Measurements from ENCODE around the gene RAB20. TPM values are rescaled to one million over a fixed set of nuclear protein-coding genes. Genes with fewer than 3 reads are reported as not detected.

Gene RAB20
- polyA plus RNA-seq, 1 donor (not counting 4 experiments of a cell fraction or from before 2014, with no cell fraction given), result 4.3 TPM

- peaks cover 18% of the 10 kb centered on the region for H3K4me1 ChIP-seq (ENCODE audit: control insufficient read depth, extremely low read depth, insufficient read depth, low read length)
- dilution Hi-C loops (cut with MboI; ENCODE audit: extremely low pct_ligation_motif_present, low sequenced_read_pairs), result no loop called here
- no peaks in the 10 kb centered on the region for H3K9me3 ChIP-seq (ENCODE audit: control insufficient read depth, low read depth, low read length)
- no peak overlapping the region for H3K27ac ChIP-seq (ENCODE audit: control insufficient read depth, insufficient read depth, low read length)
- H3K9me1 ChIP-seq (ENCODE audit: control insufficient read depth, extremely low read depth, insufficient read depth, low read length), result no peaks in the 10 kb centered on the region
- no peaks in the 10 kb centered on the region for H3K27me3 ChIP-seq (ENCODE audit: control insufficient read depth, extremely low read depth, insufficient read depth, low read length)
- H3K79me2 ChIP-seq (ENCODE audit: control insufficient read depth, insufficient read depth, low read length), result no peaks in the 10 kb centered on the region
- H2AFZ ChIP-seq (ENCODE audit: control insufficient read depth, low read length), result no peak overlapping the region
- no peak for FAIRE-seq
- no peak overlapping the region for H3K4me3 ChIP-seq (ENCODE audit: control insufficient read depth in 2 of 3, extremely low read depth in 1 of 3, insufficient read depth in 2 of 3, low read depth in 1 of 3, low read length in 3 of 3)
- no peaks in the 10 kb centered on the region for H4K20me1 ChIP-seq (ENCODE audit: control insufficient read depth, extremely low read depth, insufficient read depth, low read length)
- no peak overlapping the region for H3K9ac ChIP-seq (ENCODE audit: control insufficient read depth, extremely low read depth, insufficient read depth, low read length)
- no peak for TF ChIP-seq EZH2 (IDR thresholded peaks at IDR 0.05; ENCODE audit: low read length)
- no peak for TF ChIP-seq CTCF (optimal IDR thresholded peaks at IDR 0.05 in 1 of 3, IDR thresholded peaks at IDR 0.05 in 1 of 3, conservative IDR thresholded peaks at IDR 0.05 in 1 of 3; ENCODE audit: extremely low read depth in 1 of 3, insufficient read depth in 2 of 3, low read length in 3 of 3)
- no peak for DNase-seq (ENCODE audit: low read depth, low spot score)
- H3K4me2 ChIP-seq (ENCODE audit: control insufficient read depth, extremely low read depth, insufficient read depth, low read depth, low read length), result no peak overlapping the region
- peaks cover 12 to 42% of the 10 kb centered on the region in 2 experiments for H3K36me3 ChIP-seq (ENCODE audit: control insufficient read depth in 2 of 2, extremely low read depth in 1 of 2, insufficient read depth in 2 of 2, low read length in 2 of 2)
Measured at GRCh38 chr13:110503037-110503901, 58.3 kb downstream of the RAB20 start.

DNA sequence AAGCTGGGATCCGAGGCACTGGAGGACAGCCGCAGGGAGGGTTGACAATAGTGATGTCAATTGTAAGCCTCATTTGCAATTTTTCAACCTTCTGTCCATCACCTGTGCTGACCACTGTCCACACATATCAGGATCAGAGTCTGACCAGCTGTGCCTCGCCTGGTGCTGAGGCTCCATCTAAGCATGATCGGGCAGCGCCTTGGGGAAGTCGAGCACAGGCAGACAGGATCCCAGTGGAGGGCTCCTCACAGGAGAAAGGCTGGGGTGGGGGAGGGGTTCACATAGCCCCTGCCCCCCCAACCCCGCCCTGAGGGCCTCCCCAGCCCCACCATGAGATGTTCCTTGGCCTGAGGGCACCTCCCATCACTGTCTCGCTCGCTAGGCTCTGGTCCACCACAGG, 60.3 kb downstream of the RAB20 start:
- DNase-seq (ENCODE audit: low read depth, low spot score), result no peak
- no peak overlapping the region for H2AFZ ChIP-seq (ENCODE audit: control insufficient read depth, low read length)
- no peak overlapping the region for H3K4me2 ChIP-seq (ENCODE audit: control insufficient read depth, extremely low read depth, insufficient read depth, low read depth, low read length)
- no peaks in the 10 kb centered on the region for H3K9me3 ChIP-seq (ENCODE audit: control insufficient read depth, low read depth, low read length)
- H3K4me3 ChIP-seq (ENCODE audit: control insufficient read depth in 2 of 3, extremely low read depth in 1 of 3, insufficient read depth in 2 of 3, low read depth in 1 of 3, low read length in 3 of 3), result no peak overlapping the region
- peaks cover 14 to 41% of the 10 kb centered on the region in 2 experiments for H3K36me3 ChIP-seq (ENCODE audit: control insufficient read depth in 2 of 2, extremely low read depth in 1 of 2, insufficient read depth in 2 of 2, low read length in 2 of 2)
- H4K20me1 ChIP-seq (ENCODE audit: control insufficient read depth, extremely low read depth, insufficient read depth, low read length), result no peaks in the 10 kb centered on the region
- TF ChIP-seq CTCF (optimal IDR thresholded peaks at IDR 0.05 in 1 of 3, IDR thresholded peaks at IDR 0.05 in 1 of 3, conservative IDR thresholded peaks at IDR 0.05 in 1 of 3; ENCODE audit: extremely low read depth in 1 of 3, insufficient read depth in 2 of 3, low read length in 3 of 3), result no peak
- TF ChIP-seq EZH2 (IDR thresholded peaks at IDR 0.05; ENCODE audit: low read length), result no peak
- no peaks in the 10 kb centered on the region for H3K79me2 ChIP-seq (ENCODE audit: control insufficient read depth, insufficient read depth, low read length)
- no peak overlapping the region for H3K27ac ChIP-seq (ENCODE audit: control insufficient read depth, insufficient read depth, low read length)
- H3K9ac ChIP-seq (ENCODE audit: control insufficient read depth, extremely low read depth, insufficient read depth, low read length), result no peak overlapping the region
- FAIRE-seq, result no peak
- H3K9me1 ChIP-seq (ENCODE audit: control insufficient read depth, extremely low read depth, insufficient read depth, low read length), result no peaks in the 10 kb centered on the region
- no peaks in the 10 kb centered on the region for H3K27me3 ChIP-seq (ENCODE audit: control insufficient read depth, extremely low read depth, insufficient read depth, low read length)
- H3K4me1 ChIP-seq (ENCODE audit: control insufficient read depth, extremely low read depth, insufficient read depth, low read length), result peaks cover 8% of the 10 kb centered on the region
- dilution Hi-C loops (cut with MboI; ENCODE audit: extremely low pct_ligation_motif_present, low sequenced_read_pairs), result no loop called here

All from keratinocyte (primary cell).